A673 (cell line): Measurements from ENCODE around the gene DOK3. TPM values are rescaled to one million over a fixed set of nuclear protein-coding genes. Genes with fewer than 3 reads are reported as not detected.

Source experiments
- BruUV-seq: library from RNA; stranded (reverse); fragments of 400-500 nt; replicated peaks from 2 replicates; lab custom pipeline; 2021; lab: Mats Ljungman, UMichigan
- CTCF ChIA-PET: fragments of 300-600 bp; sonication (Branson Sonifier 250); formaldehyde crosslinking; loops from one replicate; lab custom pipeline; 2022; ENCODE audit warnings: antibody characterized with exemption; lab: Charles Lee
- POLR2A ChIA-PET: fragments of 300-600 bp; sonication (Branson Sonifier 250); formaldehyde crosslinking; loops from one replicate; lab custom pipeline; 2022; ENCODE audit warnings: antibody characterized with exemption; ENCODE audit not compliant: low non-redundant PET; lab: Charles Lee
- DNase-seq: peaks from one replicate; pipeline ENCODE4 v3.0.0-alpha.2; 2015; ENCODE audit warnings: low spot score
- H3K27ac ChIP-seq: fragments of 200-600 bp; sonication (generic); 2 replicates; pipeline ENCODE4 v1.5.1; 2016; ENCODE audit warnings: mixed run types, low read depth, mild to moderate bottlenecking, mixed read lengths, antibody characterized with exemption, low read length; ENCODE audit not compliant: poor library complexity, severe bottlenecking
- H3K27me3 ChIP-seq: fragments of 200-600 bp; sonication (generic); replicated peaks from 2 replicates; pipeline ENCODE4 v1.6.1; 2017; ENCODE audit warnings: mixed run types, low read depth, mild to moderate bottlenecking, mixed read lengths, antibody characterized with exemption, low read length; ENCODE audit not compliant: insufficient read depth, poor library complexity
- H3K36me3 ChIP-seq: fragments of 200-600 bp; sonication (generic); 2 replicates; pipeline ENCODE4 v1.6.1; 2016; ENCODE audit warnings: mixed run types, mild to moderate bottlenecking, mixed read lengths, antibody characterized with exemption, low read length; ENCODE audit not compliant: insufficient read depth, poor library complexity, severe bottlenecking
- H3K4me1 ChIP-seq: fragments of 200-600 bp; sonication (generic); 2 replicates; pipeline ENCODE4 v1.6.1; 2017; ENCODE audit warnings: mixed run types, mild to moderate bottlenecking, mixed read lengths, antibody characterized with exemption, low read length; ENCODE audit not compliant: insufficient read depth, poor library complexity, severe bottlenecking
- H3K4me3 ChIP-seq: fragments of 200-600 bp; sonication (generic); 2 replicates; pipeline ENCODE4 v1.5.1; 2016; ENCODE audit warnings: low read depth, mixed run types, mild to moderate bottlenecking, mixed read lengths, low read length; ENCODE audit not compliant: poor library complexity, severe bottlenecking
- H3K9me3 ChIP-seq: fragments of 200-600 bp; sonication (generic); 2 replicates; pipeline ENCODE4 v1.6.1; 2016; ENCODE audit warnings: mixed run types, low read depth, mild to moderate bottlenecking, mixed read lengths, antibody characterized with exemption, low read length; ENCODE audit not compliant: poor library complexity, severe bottlenecking
- CTCF ChIP-seq: fragments of 300-800, 200-600 bp; sonication (generic); conservative IDR thresholded peaks from 2 replicates; pipeline ENCODE4 v1.5.1; 2017; ENCODE audit warnings: low read depth, mild to moderate bottlenecking, antibody characterized with exemption, low read length, moderate library complexity, mixed read lengths
- EZH2 ChIP-seq: fragments of 200-600 bp; sonication (generic); IDR thresholded peaks from 2 replicates; pipeline ENCODE4 v1.6.1; 2017; ENCODE audit warnings: borderline replicate concordance, low read depth, mild to moderate bottlenecking, mixed read lengths, antibody characterized with exemption, low read length; ENCODE audit not compliant: poor library complexity, severe bottlenecking
- intact Hi-C: fragments of 100-400 bp; cut with micrococcal nuclease; formaldehyde crosslinking; loops from one replicate; pipeline ENCODE4 v1.10.0; 2022; ENCODE audit not compliant: unreplicated experiment
- total RNA-seq: library from RNA; stranded (reverse); gene quantifications from 2 replicates; pipeline ENCODE4 v1.2.3, GENCODE V29; 2021

DOK3 gene
- total RNA-seq, 1 experiment from 2014 or later: 15.0 TPM

- ChIA-PET POLR2A (interaction anchor here (0.6 kb wide), 1 partner anchor 12 kb away, joined by 3 read pairs; no protein-coding TSS in a partner anchor), CTCF (interaction anchor here (0.8 kb wide), 1 partner anchor 38 kb away, joined by 3 read pairs; no protein-coding TSS in a partner anchor)
- peak overlapping the region; percentile 42 for H3K27ac ChIP-seq
- H3K9me3 ChIP-seq: no peaks in the 10 kb centered on the region
- intact Hi-C loops: no loop called here
- H3K27me3 ChIP-seq: no peaks in the 10 kb centered on the region
- no peak for DNase-seq
- H3K4me3 ChIP-seq: no peak overlapping the region
- TF ChIP-seq EZH2: no peak
- peaks cover 12% of the 10 kb centered on the region for H3K36me3 ChIP-seq
- BruUV-seq: no TSS peak
- H3K4me1 ChIP-seq: peaks cover 54% of the 10 kb centered on the region
Observed at GRCh38 chr5:177492841-177493240, 16.8 kb downstream of the DOK3 start.

- TF ChIP-seq EZH2: no peak
- TF ChIP-seq CTCF: no peak
- CTCF ChIA-PET: interaction anchor here (0.8 kb wide), 1 partner anchor 37 kb away, joined by 3 read pairs; no protein-coding TSS in a partner anchor
- intact Hi-C loops: no loop called here
- Histone ChIP-seq H3K9me3 (no peaks in the 10 kb centered on the region), H3K4me1 (peaks cover 54% of the 10 kb centered on the region), H3K27ac (no peak overlapping the region), H3K36me3 (peaks cover 18% of the 10 kb centered on the region), H3K4me3 (no peak overlapping the region), H3K27me3 (no peaks in the 10 kb centered on the region)
- POLR2A ChIA-PET: interaction anchor here (0.6 kb wide), 1 partner anchor 12 kb away, joined by 3 read pairs; no protein-coding TSS in a partner anchor
- BruUV-seq: no TSS peak
- DNase-seq: no peak
Observed at GRCh38 chr5:177491983-177492746, 17.5 kb downstream of the DOK3 start.

GRCh38 chr5:177491429-177491945 is 18.1 kb downstream of the DOK3 start:
- POLR2A ChIA-PET: no interaction called here
- BruUV-seq: no TSS peak
- intact Hi-C loops: no loop called here
- peak overlapping the region; percentile 11 for H3K4me3 ChIP-seq
- CTCF ChIA-PET: interaction anchor here (0.6 kb wide), 1 partner anchor 25 kb away, joined by 3 read pairs; the partner anchor contains the start of gene DDX41
- peaks cover 53% of the 10 kb centered on the region for H3K4me1 ChIP-seq
- no peaks in the 10 kb centered on the region for H3K9me3 ChIP-seq
- no peaks in the 10 kb centered on the region for H3K27me3 ChIP-seq
- TF ChIP-seq EZH2 (no peak), CTCF (peak; percentile 83)
- peak overlapping the region; percentile 68 for H3K27ac ChIP-seq
- peaks cover 20% of the 10 kb centered on the region for H3K36me3 ChIP-seq
- peak; percentile 91 for DNase-seq
